ENCODE results near the gene SUPT5H. TPM values are rescaled to one million over a fixed set of nuclear protein-coding genes. Genes with fewer than 3 reads are reported as not detected.

Gene SUPT5H
- polyA plus RNA-seq (2011; rRNA removed), result 75.3 and 78.0 TPM in 2 replicates
- polyA minus RNA-seq (2011; rRNA and poly(A)+ RNA removed), result 84.5 and 96.0 TPM in 2 replicates

- Histone ChIP-seq H3K27ac (ENCODE audit: low read depth, low read length) (peak within 1 kb of the TSS; percentile 94), H3K27me3 (ENCODE audit: control insufficient read depth, insufficient read depth, low read length) (no peaks in the 10 kb centered on the region), H3K4me3 (ENCODE audit: low read depth, low read length) (peak within 1 kb of the TSS; percentile 99), H3K9me3 (ENCODE audit: control insufficient read depth, insufficient read depth, low read length) (no peaks in the 10 kb centered on the region; the same call in 1 of the 2 replicates)
- DNase-seq (ENCODE audit: low read depth, low spot score), result peak; percentile 95
- POLR2A ChIA-PET, result interaction anchor here (0.6 to 3.8 kb wide), 6 partner anchors 10 to 94 kb away, joined by 3 to 38 read pairs (median 4); partner anchors contain the start of gene RPS16
- TF ChIP-seq CTCF (IDR thresholded peaks at IDR 0.05; ENCODE audit: low read depth, low read length), result no peak
- CTCF ChIA-PET, result interaction anchor here (0.6 to 2.5 kb wide), 2 partner anchors 29 to 103 kb away, joined by 5 to 6 read pairs; partner anchors contain the start of gene SAMD4B
Measured at GRCh38 chr19:39445196-39446111, at the start of gene SUPT5H. Gene SUPT5H (plus strand): TSS chr19:39445582. CDS start chr19:39445891, 309 bp downstream.

- DNase-seq (ENCODE audit: low read depth, low spot score), result no peak
- CTCF ChIA-PET, result interaction anchor here (0.6 to 4.4 kb wide), 24 partner anchors 9 to 250 kb away, joined by 3 to 67 read pairs (median 4); partner anchors contain the start of genes PLEKHG2, RPS16 and ZFP36
- peak; percentile 96 for TF ChIP-seq CTCF (IDR thresholded peaks at IDR 0.05; ENCODE audit: low read depth, low read length)
- H3K4me3 ChIP-seq (ENCODE audit: low read depth, low read length), result no peak overlapping the region
- H3K27ac ChIP-seq (ENCODE audit: low read depth, low read length), result peak overlapping the region; percentile 57
- POLR2A ChIA-PET, result interaction anchor here (0.6 to 2.1 kb wide), 5 partner anchors 10 to 45 kb away, joined by 3 to 22 read pairs (median 17); partner anchors contain the start of genes PLEKHG2, RPS16 and ZFP36
- H3K27me3 ChIP-seq (ENCODE audit: control insufficient read depth, insufficient read depth, low read length), result no peaks in the 10 kb centered on the region
- H3K9me3 ChIP-seq (ENCODE audit: control insufficient read depth, insufficient read depth, low read length), result no peaks in the 10 kb centered on the region
Measured at GRCh38 chr19:39397360-39398296, 47.8 kb upstream of the SUPT5H start.

- DNase-seq (ENCODE audit: low read depth, low spot score), result no peak
- H3K27ac ChIP-seq (ENCODE audit: low read depth, low read length), result peak overlapping the region; percentile 57
- no peak overlapping the region for H3K4me3 ChIP-seq (ENCODE audit: low read depth, low read length)
- no peak for TF ChIP-seq CTCF (IDR thresholded peaks at IDR 0.05; ENCODE audit: low read depth, low read length)
- ChIA-PET POLR2A (interaction anchor here (0.6 to 2.1 kb wide), 5 partner anchors 9 to 44 kb away, joined by 3 to 22 read pairs (median 17); partner anchors contain the start of genes PLEKHG2, RPS16 and ZFP36), CTCF (interaction anchor here (0.6 to 4.4 kb wide), 23 partner anchors 10 to 251 kb away, joined by 3 to 67 read pairs (median 4); partner anchors contain the start of genes PLEKHG2 and RPS16)
- H3K9me3 ChIP-seq (ENCODE audit: control insufficient read depth, insufficient read depth, low read length), result no peaks in the 10 kb centered on the region
- no peaks in the 10 kb centered on the region for H3K27me3 ChIP-seq (ENCODE audit: control insufficient read depth, insufficient read depth, low read length)
Measured at GRCh38 chr19:39398297-39398864, 47.0 kb upstream of the SUPT5H start.

GRCh38 chr19:39399668-39400050 is 45.7 kb upstream of the SUPT5H start:
- no peak for DNase-seq (ENCODE audit: low read depth, low spot score)
- Histone ChIP-seq H3K9me3 (ENCODE audit: control insufficient read depth, insufficient read depth, low read length) (no peaks in the 10 kb centered on the region), H3K4me3 (ENCODE audit: low read depth, low read length) (no peak overlapping the region), H3K27me3 (ENCODE audit: control insufficient read depth, insufficient read depth, low read length) (no peaks in the 10 kb centered on the region), H3K27ac (ENCODE audit: low read depth, low read length) (peak overlapping the region; percentile 21)
- TF ChIP-seq CTCF (IDR thresholded peaks at IDR 0.05; ENCODE audit: low read depth, low read length), result no peak
- POLR2A ChIA-PET, result no interaction called here
- CTCF ChIA-PET, result interaction anchor here (4.4 kb wide), 1 partner anchor 12 kb away, joined by 67 read pairs; the partner anchor contains the start of gene PLEKHG2

Data from AG04450 (cell line).